Measurements from ENCODE around the gene TBC1D9.

TBC1D9 gene

DNA sequence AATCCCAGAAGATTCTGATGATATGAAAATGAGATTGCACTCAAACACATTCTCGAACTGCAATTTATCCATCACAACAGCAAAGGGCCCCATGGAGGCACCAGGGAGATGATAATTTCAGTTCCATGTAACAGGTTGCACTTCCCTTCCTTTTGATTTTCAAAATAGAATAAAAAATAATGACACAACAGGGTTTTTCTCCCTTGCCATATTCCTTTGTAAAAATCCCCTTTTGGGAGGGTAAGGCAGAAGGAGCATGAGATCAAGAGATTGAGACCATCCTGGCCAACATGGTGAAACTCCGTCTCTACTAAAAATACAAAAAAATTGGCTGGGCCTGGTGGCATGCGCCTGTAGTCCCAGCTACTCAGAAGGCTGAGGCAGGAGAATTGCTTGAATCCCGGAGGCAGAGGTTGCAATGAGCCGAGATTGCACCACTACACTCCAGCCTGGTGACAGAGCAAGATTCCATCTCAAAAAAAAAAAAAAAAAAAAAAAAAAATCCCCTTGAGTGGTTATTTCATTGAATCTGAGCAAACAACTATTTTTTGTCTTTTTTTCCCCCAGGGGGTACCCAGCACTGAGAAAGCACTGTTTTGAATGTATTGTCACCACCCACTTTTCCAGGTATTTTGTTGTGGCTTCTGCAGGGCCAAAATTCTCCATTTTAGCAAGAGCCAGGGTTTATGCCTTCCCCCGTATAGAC is 26.7 kb downstream of the TBC1D9 start:
- Histone ChIP-seq H3K27me3 (replicated peaks) (no peaks in the 10 kb centered on the region), H3K4me3 (ENCODE audit: low read depth, low read length) (no peak overlapping the region), H3K27ac (no peak overlapping the region), H3K36me3 (replicated peaks) (no peaks in the 10 kb centered on the region)
- in situ Hi-C loops (cut with HindIII; ENCODE audit: low pct_ligation_motif_present, low sequenced_read_pairs) = no loop called here
- TF ChIP-seq, protein P1, sequence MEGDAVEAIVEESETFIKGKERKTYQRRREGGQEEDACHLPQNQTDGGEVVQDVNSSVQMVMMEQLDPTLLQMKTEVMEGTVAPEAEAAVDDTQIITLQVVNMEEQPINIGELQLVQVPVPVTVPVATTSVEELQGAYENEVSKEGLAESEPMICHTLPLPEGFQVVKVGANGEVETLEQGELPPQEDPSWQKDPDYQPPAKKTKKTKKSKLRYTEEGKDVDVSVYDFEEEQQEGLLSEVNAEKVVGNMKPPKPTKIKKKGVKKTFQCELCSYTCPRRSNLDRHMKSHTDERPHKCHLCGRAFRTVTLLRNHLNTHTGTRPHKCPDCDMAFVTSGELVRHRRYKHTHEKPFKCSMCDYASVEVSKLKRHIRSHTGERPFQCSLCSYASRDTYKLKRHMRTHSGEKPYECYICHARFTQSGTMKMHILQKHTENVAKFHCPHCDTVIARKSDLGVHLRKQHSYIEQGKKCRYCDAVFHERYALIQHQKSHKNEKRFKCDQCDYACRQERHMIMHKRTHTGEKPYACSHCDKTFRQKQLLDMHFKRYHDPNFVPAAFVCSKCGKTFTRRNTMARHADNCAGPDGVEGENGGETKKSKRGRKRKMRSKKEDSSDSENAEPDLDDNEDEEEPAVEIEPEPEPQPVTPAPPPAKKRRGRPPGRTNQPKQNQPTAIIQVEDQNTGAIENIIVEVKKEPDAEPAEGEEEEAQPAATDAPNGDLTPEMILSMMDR (IDR thresholded peaks at IDR 0.05; ENCODE audit: low read depth, low read length, missing control alignments) = no peak
- no peak for DNase-seq

DNA sequence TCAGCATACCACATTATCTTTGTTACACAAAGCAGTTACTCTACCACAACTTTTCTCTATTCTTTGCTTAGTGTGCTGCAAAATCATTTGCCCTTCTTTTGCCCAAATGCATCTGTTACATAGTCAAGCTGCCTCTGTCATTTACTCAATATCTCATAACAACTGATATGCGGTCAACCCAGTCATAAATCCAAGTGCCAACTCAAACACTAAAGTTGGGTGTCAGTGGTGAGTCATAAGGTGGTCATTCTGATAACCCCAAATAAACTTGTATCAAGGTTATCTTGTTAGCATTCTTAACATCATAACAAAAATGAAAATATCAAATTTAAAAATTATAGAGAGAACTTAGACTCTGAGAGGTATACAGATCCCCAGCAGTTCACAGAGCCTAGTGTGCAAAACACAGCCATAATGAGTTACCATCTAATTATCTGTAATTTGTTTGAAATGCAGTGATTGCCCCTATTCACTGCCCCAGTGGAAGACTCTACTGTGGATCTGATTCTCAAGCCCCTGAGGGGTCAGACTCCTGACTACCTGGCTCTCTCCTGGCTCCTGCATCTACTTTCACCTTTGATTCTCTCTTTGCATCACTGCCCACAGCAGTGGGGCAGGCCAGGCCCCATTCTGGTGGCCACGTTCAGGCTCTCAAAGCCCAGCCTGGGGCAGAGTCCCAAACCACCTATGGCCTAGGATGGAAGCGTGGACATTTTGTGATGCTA is 29.2 kb downstream of the TBC1D9 start:
- peak; percentile 62 for DNase-seq
- in situ Hi-C loops (cut with HindIII; ENCODE audit: low pct_ligation_motif_present, low sequenced_read_pairs) = no loop called here
- H3K27ac ChIP-seq = peak overlapping the region; percentile 3

DNA sequence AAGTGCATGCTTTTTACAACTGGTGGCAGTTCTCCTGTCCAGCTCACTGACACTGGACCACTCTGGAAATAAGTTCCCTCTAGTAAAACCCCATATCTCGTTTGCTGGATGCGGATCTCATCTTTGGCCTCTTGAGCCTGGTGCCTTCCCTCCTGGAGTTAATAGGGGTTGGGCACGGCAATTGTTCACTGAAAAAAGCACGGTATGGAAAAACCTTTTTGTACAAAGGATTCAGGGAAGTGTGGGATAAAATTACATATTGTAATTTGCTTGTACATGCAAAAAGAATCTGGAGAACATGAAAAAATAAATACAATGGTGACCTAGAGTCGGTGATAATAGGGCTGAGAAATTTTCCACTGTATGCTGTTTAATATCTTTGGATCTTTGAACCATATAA is 30.6 kb downstream of the TBC1D9 start:
- TF ChIP-seq, protein P1 (IDR thresholded peaks at IDR 0.05; ENCODE audit: low read depth, low read length, missing control alignments) = no peak
- H3K27me3 ChIP-seq (replicated peaks) = no peaks in the 10 kb centered on the region
- H3K4me3 ChIP-seq (ENCODE audit: low read depth, low read length) = no peak overlapping the region
- no peak for DNase-seq
- H3K27ac ChIP-seq = no peak overlapping the region
- no peaks in the 10 kb centered on the region for H3K36me3 ChIP-seq (replicated peaks)
- in situ Hi-C loops (cut with HindIII; ENCODE audit: low pct_ligation_motif_present, low sequenced_read_pairs) = no loop called here

More for the DNA sequence above, 29.2 kb downstream of the TBC1D9 start:
- TF ChIP-seq, protein P1 (IDR thresholded peaks at IDR 0.05; ENCODE audit: low read depth, low read length, missing control alignments) = no peak
- Histone ChIP-seq H3K27me3 (replicated peaks) (no peaks in the 10 kb centered on the region), H3K4me3 (ENCODE audit: low read depth, low read length) (no peak overlapping the region), H3K36me3 (replicated peaks) (no peaks in the 10 kb centered on the region)

DNA sequence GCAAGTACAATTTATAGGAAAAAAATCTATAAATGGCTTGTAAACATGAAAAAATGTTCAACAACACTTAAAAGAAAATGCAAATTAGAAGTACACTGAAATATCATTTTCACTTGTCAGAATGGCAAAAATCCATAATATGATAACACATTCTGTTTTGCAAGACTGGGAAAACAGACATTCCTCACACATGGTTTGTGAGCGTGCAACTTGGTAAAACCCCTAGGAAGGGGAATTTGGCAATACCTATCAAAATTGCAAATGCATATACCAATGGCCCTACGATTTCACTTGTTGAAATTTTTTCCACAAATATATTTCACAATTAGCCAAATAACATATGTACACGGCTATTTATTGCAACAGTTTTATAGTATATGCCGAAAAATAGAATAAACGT is 31.4 kb downstream of the TBC1D9 start:
- DNase-seq = no peak
- Histone ChIP-seq H3K27me3 (replicated peaks) (no peaks in the 10 kb centered on the region), H3K36me3 (replicated peaks) (no peaks in the 10 kb centered on the region), H3K4me3 (ENCODE audit: low read depth, low read length) (no peak overlapping the region), H3K27ac (no peak overlapping the region)
- in situ Hi-C loops (cut with HindIII; ENCODE audit: low pct_ligation_motif_present, low sequenced_read_pairs) = no loop called here
- TF ChIP-seq, protein P1 (IDR thresholded peaks at IDR 0.05; ENCODE audit: low read depth, low read length, missing control alignments) = no peak

DNA sequence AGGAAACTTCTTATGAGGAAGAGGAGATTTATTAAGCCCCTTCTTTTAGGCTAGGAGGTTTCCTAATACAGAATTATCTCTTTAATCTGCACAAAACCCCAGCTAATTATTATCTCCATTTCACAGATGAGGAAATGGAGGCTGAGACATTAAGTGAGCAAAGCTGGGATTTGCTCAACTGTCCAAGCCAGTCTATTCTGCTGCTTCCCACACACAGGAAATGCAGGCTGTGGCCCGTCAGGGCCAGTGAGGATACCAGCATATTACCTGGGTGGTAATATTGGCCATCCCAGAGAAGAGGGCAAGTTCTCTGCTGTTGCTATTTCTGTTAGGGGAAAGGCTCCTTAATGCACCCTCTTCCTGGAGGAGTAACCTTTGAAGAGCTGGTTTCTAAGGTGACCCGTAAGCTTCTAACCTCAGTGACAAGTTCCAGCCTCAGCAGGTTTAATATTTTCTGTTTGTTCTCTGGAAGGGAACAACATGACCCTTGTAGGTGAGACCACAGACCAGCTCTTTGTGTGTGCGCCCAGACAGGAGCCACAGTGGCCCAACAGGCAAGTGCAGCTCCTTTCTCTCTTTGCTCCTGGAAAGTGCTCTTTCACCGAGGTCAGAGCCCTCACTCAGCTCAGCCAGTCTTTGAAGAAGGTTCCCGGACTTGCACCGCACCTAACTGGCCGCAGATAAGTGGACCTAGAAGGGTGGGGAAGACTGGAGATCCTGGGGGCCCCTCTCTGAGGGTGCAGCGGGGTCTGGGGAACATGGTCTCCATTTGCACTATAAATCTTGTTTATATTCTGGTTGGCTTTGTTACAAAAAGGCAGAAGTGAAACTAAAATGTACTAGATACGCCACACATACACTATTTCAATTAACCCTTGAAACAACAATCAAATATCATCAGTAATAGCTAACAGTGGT is 35.5 kb downstream of the TBC1D9 start:
- Histone ChIP-seq H3K36me3 (replicated peaks) (no peaks in the 10 kb centered on the region), H3K27me3 (replicated peaks) (no peaks in the 10 kb centered on the region), H3K27ac (no peak overlapping the region), H3K4me3 (ENCODE audit: low read depth, low read length) (no peak overlapping the region)
- TF ChIP-seq, protein P1 (IDR thresholded peaks at IDR 0.05; ENCODE audit: low read depth, low read length, missing control alignments) = no peak
- in situ Hi-C loops (cut with HindIII; ENCODE audit: low pct_ligation_motif_present, low sequenced_read_pairs) = no loop called here
- no peak for DNase-seq
